ENCODE results near the gene CELF2. TPM values are rescaled to one million over a fixed set of nuclear protein-coding genes. Genes with fewer than 3 reads are reported as not detected.

CELF2 gene
- total RNA-seq, 4 donors from 2014 or later, result 120 to 185 (median 154) TPM

GRCh38 chr10:10993785-10994184 lies 23.9 kb upstream of the CELF2 start:
- no peak for TF ChIP-seq CTCF (IDR thresholded peaks at IDR 0.05; ENCODE audit: low read depth)

GRCh38 chr10:10994360-10994759 lies 23.3 kb upstream of the CELF2 start:
- TF ChIP-seq CTCF (IDR thresholded peaks at IDR 0.05; ENCODE audit: low read depth), result no peak

GRCh38 chr10:10995120-10995519 lies 22.6 kb upstream of the CELF2 start:
- TF ChIP-seq CTCF (IDR thresholded peaks at IDR 0.05; ENCODE audit: low read depth), result no peak

GRCh38 chr10:10996966-10997620 lies 20.6 kb upstream of the CELF2 start:
- no peak for TF ChIP-seq CTCF (IDR thresholded peaks at IDR 0.05; ENCODE audit: low read depth)

- TF ChIP-seq CTCF (IDR thresholded peaks at IDR 0.05; ENCODE audit: low read depth), result no peak
Observed at GRCh38 chr10:11002485-11002884, 15.2 kb upstream of the CELF2 start.

- TF ChIP-seq CTCF (IDR thresholded peaks at IDR 0.05; ENCODE audit: low read depth), result no peak
Observed at GRCh38 chr10:11002916-11003315, 14.8 kb upstream of the CELF2 start.

GRCh38 chr10:11003679-11004078 lies 14.0 kb upstream of the CELF2 start:
- no peak for TF ChIP-seq CTCF (IDR thresholded peaks at IDR 0.05; ENCODE audit: low read depth)

Data from subcutaneous adipose tissue (tissue), 4 donors.